Panc1 (cell line): ENCODE results near the gene IRF7. TPM values are rescaled to one million over a fixed set of nuclear protein-coding genes. Genes with fewer than 3 reads are reported as not detected.

Source experiments
- ATAC-seq: fragments of 200-7000 bp; cut with Tn5 transposase; 2 replicates; pipeline ENCODE4 v1.9.1; 2020; ENCODE audit warnings: mild to moderate bottlenecking, moderate library complexity
- BruUV-seq: library from RNA; stranded (reverse); fragments of 400-500 nt; replicated peaks from 2 replicates; lab custom pipeline; 2021; lab: Mats Ljungman, UMichigan
- CTCF ChIA-PET: fragments of 300-600 bp; sonication (Branson Sonifier 250); formaldehyde crosslinking; loops from one replicate; lab custom pipeline; 2022; ENCODE audit warnings: antibody characterized with exemption; lab: Charles Lee
- POLR2A ChIA-PET: fragments of 300-600 bp; sonication (Branson Sonifier 250); formaldehyde crosslinking; loops from one replicate; lab custom pipeline; 2022; ENCODE audit warnings: antibody characterized with exemption; lab: Charles Lee
- DNase-seq: peaks from one replicate; pipeline ENCODE4 v3.0.0-alpha.2; 2010; ENCODE audit warnings: low read depth, low spot score
- H3K27ac ChIP-seq: 2 replicates; pipeline ENCODE4 v1.5.1; 2011; ENCODE audit warnings: mild to moderate bottlenecking, low read length, inconsistent platforms
- H3K27me3 ChIP-seq: fragments of 200-500 bp; sonication (Bioruptor generic); 2 replicates; pipeline ENCODE4 v1.6.0; 2014; ENCODE audit warnings: low read length, inconsistent platforms; ENCODE audit not compliant: control insufficient read depth, insufficient read depth
- H3K36me3 ChIP-seq: fragments of 200-500 bp; sonication (Bioruptor generic); 2 replicates; pipeline ENCODE4 v1.5.1; 2014; ENCODE audit warnings: inconsistent platforms, mild to moderate bottlenecking, low read length, moderate library complexity; ENCODE audit not compliant: control insufficient read depth, insufficient read depth
- H3K4me1 ChIP-seq: 2 replicates; pipeline ENCODE4 v1.5.1; 2011; ENCODE audit warnings: inconsistent platforms, mild to moderate bottlenecking, low read length, moderate library complexity; ENCODE audit not compliant: control insufficient read depth, insufficient read depth
- H3K4me3 ChIP-seq, 2 experiments: 2 replicates each; pipeline ENCODE4 v1.5.1; 2011 to 2012; ENCODE audit warnings: low read depth in 2 of 2, low read length in 2 of 2, mild to moderate bottlenecking in 2 of 2, inconsistent platforms in 1 of 2, moderate library complexity in 1 of 2
- H3K9me3 ChIP-seq: fragments of 200-500 bp; sonication (Bioruptor generic); 2 replicates; pipeline ENCODE4 v1.5.1; 2014; ENCODE audit warnings: low read depth, mild to moderate bottlenecking, inconsistent platforms, low read length, moderate library complexity; ENCODE audit not compliant: control insufficient read depth, insufficient read depth
- CTCF ChIP-seq: fragments of 450-650 bp; IDR thresholded peaks from 2 replicates; pipeline ENCODE4 v1.5.1; 2017; ENCODE audit warnings: mild to moderate bottlenecking
- POLR2AphosphoS5 ChIP-seq: IDR thresholded peaks from 2 replicates; pipeline ENCODE4 v1.6.1; 2012; ENCODE audit warnings: mild to moderate bottlenecking, low read depth, low read length, moderate library complexity
- REST ChIP-seq, 2 experiments: IDR thresholded peaks; 2 replicates each; pipeline ENCODE4 v1.6.1; 2011 to 2012; ENCODE audit warnings: low read depth in 2 of 2, control low read depth in 1 of 2, low read length in 1 of 2, mild to moderate bottlenecking in 1 of 2, moderate library complexity in 1 of 2; ENCODE audit not compliant: insufficient read depth in 1 of 2
- SIN3A ChIP-seq: IDR thresholded peaks from 2 replicates; pipeline ENCODE4 v1.6.1; 2012; ENCODE audit warnings: low read depth, mild to moderate bottlenecking, low read length, moderate library complexity, borderline replicate concordance; ENCODE audit not compliant: insufficient read depth
- TCF7L2 ChIP-seq: IDR thresholded peaks from 2 replicates; pipeline ENCODE4 v1.6.1; 2011; ENCODE audit warnings: mild to moderate bottlenecking, low read depth, low read length, inconsistent platforms
- in situ Hi-C: cut with HindIII; loops from 2 replicates; pipeline ENCODE4 v1.10.0; 2016; ENCODE audit warnings: low sequenced_read_pairs, low pct_unique_long_range_greater_than_20kb
- intact Hi-C: fragments of 100-400 bp; cut with micrococcal nuclease; formaldehyde crosslinking; loops from one replicate; pipeline ENCODE4 v1.10.0; 2022; ENCODE audit not compliant: unreplicated experiment
- total RNA-seq: library from RNA; stranded (reverse); gene quantifications from one replicate; pipeline ENCODE4 v1.2.1, GENCODE V29; 2021; ENCODE audit not compliant: unreplicated experiment

IRF7 gene
- total RNA-seq, 1 experiment from 2014 or later, result 23.9 TPM

- no peak for ATAC-seq
- no peak overlapping the region for H3K27ac ChIP-seq
- CTCF ChIA-PET, result no interaction called here
- TF ChIP-seq POLR2AphosphoS5 (no peak; the same call in 1 of the 2 replicates), SIN3A (no peak), REST (IDR thresholded peaks at IDR 0.05; ENCODE audit: insufficient read depth in 1 of 2, low read depth in 2 of 2, low read length in 1 of 2) (no peak), TCF7L2 (no peak), CTCF (no peak)
- DNase-seq, result no peak
- TSS peak; percentile 27 for BruUV-seq
- H3K36me3 ChIP-seq, result peaks cover 31% of the 10 kb centered on the region
- POLR2A ChIA-PET, result interaction anchor here (0.5 kb wide), 1 partner anchor 100 kb away, joined by 8 read pairs; no protein-coding TSS in a partner anchor
- H3K27me3 ChIP-seq, result no peaks in the 10 kb centered on the region
- in situ Hi-C loops (no loop called here), intact Hi-C loops (no loop called here)
- no peaks in the 10 kb centered on the region for H3K9me3 ChIP-seq
- H3K4me3 ChIP-seq, result no peak overlapping the region
- H3K4me1 ChIP-seq, result peaks cover 34% of the 10 kb centered on the region
Measured at GRCh38 chr11:611001-611996, 4.5 kb downstream of the IRF7 start.

GRCh38 chr11:610146-610801 lies 5.5 kb downstream of the IRF7 start:
- ChIA-PET CTCF (no interaction called here), POLR2A (no interaction called here)
- BruUV-seq, result no TSS peak
- ATAC-seq (no peak), DNase-seq (no peak)
- Histone ChIP-seq H3K4me1 (peaks cover 31% of the 10 kb centered on the region), H3K36me3 (peaks cover 38% of the 10 kb centered on the region), H3K4me3 (no peak overlapping the region), H3K27me3 (no peaks in the 10 kb centered on the region), H3K27ac (no peak overlapping the region), H3K9me3 (no peaks in the 10 kb centered on the region)
- in situ Hi-C loops, result no loop called here
- TF ChIP-seq CTCF, result no peak
- TF ChIP-seq REST (IDR thresholded peaks at IDR 0.05; ENCODE audit: insufficient read depth in 1 of 2, low read depth in 2 of 2, low read length in 1 of 2), result no peak
- no peak for TF ChIP-seq POLR2AphosphoS5
- TF ChIP-seq SIN3A, result no peak
- no peak for TF ChIP-seq TCF7L2
- intact Hi-C loops, result no loop called here
